H54 (cell line): ENCODE data around the gene IL6R.

Experiments used
- DNase-seq: peaks from one replicate; pipeline ENCODE4 v3.0.0; 2011; ENCODE audit warnings: low spot score, mixed read lengths; ENCODE audit not compliant: insufficient read length
- FAIRE-seq: peaks from 3 replicates; lab custom pipeline; 2011; peaks lifted over from hg19 to GRCh38; lab: Jason Lieb, UNC
- POLR2A ChIP-seq: IDR thresholded peaks from 2 replicates; pipeline ENCODE4 v1.6.1; 2011; ENCODE audit warnings: low read depth, mild to moderate bottlenecking, low read length

IL6R gene

GRCh38 chr1:154427173-154428139 lies 22.3 kb downstream of the IL6R start:
- no peak for DNase-seq
- FAIRE-seq = no peak
- TF ChIP-seq POLR2A = no peak

GRCh38 chr1:154429118-154429517 lies 24.0 kb downstream of the IL6R start:
- no peak for FAIRE-seq
- no peak for DNase-seq
- no peak for TF ChIP-seq POLR2A

- DNase-seq = no peak
- FAIRE-seq = no peak
- no peak for TF ChIP-seq POLR2A
Measured at GRCh38 chr1:154429841-154430611, 24.9 kb downstream of the IL6R start.

GRCh38 chr1:154430903-154431302 lies 25.8 kb downstream of the IL6R start:
- FAIRE-seq (no peak), DNase-seq (no peak)
- TF ChIP-seq POLR2A = no peak

- no peak for TF ChIP-seq POLR2A
- FAIRE-seq = peak; percentile 83
- peak; percentile 61 for DNase-seq
Measured at GRCh38 chr1:154431586-154432373, 26.6 kb downstream of the IL6R start.

GRCh38 chr1:154433161-154433764 lies 28.1 kb downstream of the IL6R start:
- TF ChIP-seq POLR2A = no peak
- peak; percentile 33 for DNase-seq
- FAIRE-seq = no peak

- DNase-seq (no peak), FAIRE-seq (no peak)
- TF ChIP-seq POLR2A = no peak
Measured at GRCh38 chr1:154434346-154435085, 29.4 kb downstream of the IL6R start.

GRCh38 chr1:154435599-154436200 lies 30.6 kb downstream of the IL6R start:
- FAIRE-seq = no peak
- TF ChIP-seq POLR2A = no peak

GRCh38 chr1:154436433-154436832 lies 31.3 kb downstream of the IL6R start:
- TF ChIP-seq POLR2A = no peak
- FAIRE-seq = no peak
- no peak for DNase-seq

More at GRCh38 chr1:154435599-154436200, 30.6 kb downstream of the IL6R start:
- no peak for DNase-seq

GRCh38 chr1:154440036-154440804 lies 35.1 kb downstream of the IL6R start:
- no peak for TF ChIP-seq POLR2A
- DNase-seq (no peak), FAIRE-seq (no peak)

- DNase-seq (no peak), FAIRE-seq (no peak)
- no peak for TF ChIP-seq POLR2A
Measured at GRCh38 chr1:154441241-154441888, 36.2 kb downstream of the IL6R start.
